ENCODE results near the gene ADARB1. TPM values are rescaled to one million over a fixed set of nuclear protein-coding genes. Genes with fewer than 3 reads are reported as not detected.
A peak's percentile ranks its signal among the peaks of the same experiment; 100 is the strongest.

Gene ADARB1
- total and polyA plus RNA-seq, 9 of the 15 experiments (the other 6 are each of a cell fraction or from before 2014, with no cell fraction given): 6.7 to 16.0 (median 8.3) TPM

DNA sequence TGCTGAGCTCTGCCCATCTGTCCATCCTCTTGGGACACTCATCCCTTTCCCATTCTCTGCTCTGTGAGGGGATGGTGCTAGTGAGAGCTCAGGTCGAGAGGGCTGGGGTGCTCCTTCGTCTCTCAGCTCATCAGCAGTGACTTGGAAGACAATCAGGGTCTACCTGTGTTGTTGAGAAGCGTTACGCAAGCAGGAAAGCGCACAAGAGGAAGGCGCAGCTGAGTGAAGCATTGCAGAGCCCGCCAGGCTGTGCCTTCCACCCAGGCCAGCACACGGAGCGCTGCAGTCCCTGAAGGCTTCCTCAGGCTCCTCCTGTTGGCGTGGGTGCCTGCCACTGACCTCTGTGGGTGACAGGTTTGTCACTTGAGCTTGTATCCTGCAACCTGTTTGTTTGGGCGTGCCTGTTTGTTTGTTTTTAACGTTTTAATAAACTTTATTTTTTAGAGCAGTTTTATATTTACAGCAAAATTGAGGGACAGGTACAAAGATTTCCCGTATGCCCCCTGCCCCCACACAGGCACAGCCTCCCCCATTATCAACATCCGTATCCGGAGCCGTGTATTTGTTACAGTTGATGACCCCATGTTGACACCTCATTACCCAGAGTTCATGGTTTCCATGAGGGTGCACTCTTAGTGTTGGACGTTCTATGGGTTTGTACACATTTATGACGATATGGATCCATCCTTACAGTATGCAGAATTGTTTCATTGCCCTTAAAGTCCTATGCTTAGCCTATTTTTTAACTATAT is 36.7 kb downstream of the ADARB1 start (continued):
- TF ChIP-seq GABPA (tag; conservative IDR thresholded peaks at IDR 0.05; ENCODE audit: low read depth) (0 out of 2 replicates have a peak, but pooled peaks have one; percentile 41), BHLHE40 (IDR thresholded peaks at IDR 0.05; ENCODE audit: low read length) (0 out of 2 replicates have a peak, but pooled peaks have one; percentile 2), TGIF2 (CRISPR knock-in tag; IDR thresholded peaks at IDR 0.05) (no peak), FOXA3 (CRISPR knock-in tag; conservative IDR thresholded peaks at IDR 0.05 in 1 of 2, IDR thresholded peaks at IDR 0.05 in 1 of 2) (peak; percentile 17 to 61; a peak in 2 of 4 replicates), ZNF77 (CRISPR knock-in tag; IDR thresholded peaks at IDR 0.05) (no peak), MED1 (CRISPR knock-in tag; IDR thresholded peaks at IDR 0.05; ENCODE audit: borderline replicate concordance) (no peak), LEF1 (IDR thresholded peaks at IDR 0.05) (peak; percentile 39; the same call in 1 of the 2 replicates), EP300 (IDR thresholded peaks at IDR 0.05; ENCODE audit: low read length) (peak; percentile 84)
- TF ChIP-seq, protein P1, sequence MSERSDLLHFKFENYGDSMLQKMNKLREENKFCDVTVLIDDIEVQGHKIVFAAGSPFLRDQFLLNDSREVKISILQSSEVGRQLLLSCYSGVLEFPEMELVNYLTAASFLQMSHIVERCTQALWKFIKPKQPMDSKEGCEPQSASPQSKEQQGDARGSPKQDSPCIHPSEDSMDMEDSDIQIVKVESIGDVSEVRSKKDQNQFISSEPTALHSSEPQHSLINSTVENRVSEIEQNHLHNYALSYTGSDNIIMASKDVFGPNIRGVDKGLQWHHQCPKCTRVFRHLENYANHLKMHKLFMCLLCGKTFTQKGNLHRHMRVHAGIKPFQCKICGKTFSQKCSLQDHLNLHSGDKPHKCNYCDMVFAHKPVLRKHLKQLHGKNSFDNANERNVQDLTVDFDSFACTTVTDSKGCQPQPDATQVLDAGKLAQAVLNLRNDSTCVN (CRISPR knock-in tag; IDR thresholded peaks at IDR 0.05): no peak
- TF ChIP-seq, protein P2, sequence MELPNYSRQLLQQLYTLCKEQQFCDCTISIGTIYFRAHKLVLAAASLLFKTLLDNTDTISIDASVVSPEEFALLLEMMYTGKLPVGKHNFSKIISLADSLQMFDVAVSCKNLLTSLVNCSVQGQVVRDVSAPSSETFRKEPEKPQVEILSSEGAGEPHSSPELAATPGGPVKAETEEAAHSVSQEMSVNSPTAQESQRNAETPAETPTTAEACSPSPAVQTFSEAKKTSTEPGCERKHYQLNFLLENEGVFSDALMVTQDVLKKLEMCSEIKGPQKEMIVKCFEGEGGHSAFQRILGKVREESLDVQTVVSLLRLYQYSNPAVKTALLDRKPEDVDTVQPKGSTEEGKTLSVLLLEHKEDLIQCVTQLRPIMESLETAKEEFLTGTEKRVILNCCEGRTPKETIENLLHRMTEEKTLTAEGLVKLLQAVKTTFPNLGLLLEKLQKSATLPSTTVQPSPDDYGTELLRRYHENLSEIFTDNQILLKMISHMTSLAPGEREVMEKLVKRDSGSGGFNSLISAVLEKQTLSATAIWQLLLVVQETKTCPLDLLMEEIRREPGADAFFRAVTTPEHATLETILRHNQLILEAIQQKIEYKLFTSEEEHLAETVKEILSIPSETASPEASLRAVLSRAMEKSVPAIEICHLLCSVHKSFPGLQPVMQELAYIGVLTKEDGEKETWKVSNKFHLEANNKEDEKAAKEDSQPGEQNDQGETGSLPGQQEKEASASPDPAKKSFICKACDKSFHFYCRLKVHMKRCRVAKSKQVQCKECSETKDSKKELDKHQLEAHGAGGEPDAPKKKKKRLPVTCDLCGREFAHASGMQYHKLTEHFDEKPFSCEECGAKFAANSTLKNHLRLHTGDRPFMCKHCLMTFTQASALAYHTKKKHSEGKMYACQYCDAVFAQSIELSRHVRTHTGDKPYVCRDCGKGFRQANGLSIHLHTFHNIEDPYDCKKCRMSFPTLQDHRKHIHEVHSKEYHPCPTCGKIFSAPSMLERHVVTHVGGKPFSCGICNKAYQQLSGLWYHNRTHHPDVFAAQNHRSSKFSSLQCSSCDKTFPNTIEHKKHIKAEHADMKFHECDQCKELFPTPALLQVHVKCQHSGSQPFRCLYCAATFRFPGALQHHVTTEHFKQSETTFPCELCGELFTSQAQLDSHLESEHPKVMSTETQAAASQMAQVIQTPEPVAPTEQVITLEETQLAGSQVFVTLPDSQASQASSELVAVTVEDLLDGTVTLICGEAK (IDR thresholded peaks at IDR 0.05): peak; percentile 39; the same call in 1 of the 2 replicates
- TF ChIP-seq, protein P2 (CRISPR knock-in tag; IDR thresholded peaks at IDR 0.05): no peak

All from K562 (cell line).